HG03108 (cell line): Measurements from ENCODE around the gene STAT5B.
A peak's percentile ranks its signal among the peaks of the same experiment; 100 is the strongest.

Experiments
- ATAC-seq: cut with Tn5 transposase; IDR thresholded peaks from one replicate; pipeline ENCODE4 v1.9.1; 2021; ENCODE audit warnings: moderate library complexity; ENCODE audit not compliant: unreplicated experiment

The STAT5B gene

GRCh38 chr17:42286411-42287221 is 10.4 kb upstream of the STAT5B start:
- no peak for ATAC-seq

DNA sequence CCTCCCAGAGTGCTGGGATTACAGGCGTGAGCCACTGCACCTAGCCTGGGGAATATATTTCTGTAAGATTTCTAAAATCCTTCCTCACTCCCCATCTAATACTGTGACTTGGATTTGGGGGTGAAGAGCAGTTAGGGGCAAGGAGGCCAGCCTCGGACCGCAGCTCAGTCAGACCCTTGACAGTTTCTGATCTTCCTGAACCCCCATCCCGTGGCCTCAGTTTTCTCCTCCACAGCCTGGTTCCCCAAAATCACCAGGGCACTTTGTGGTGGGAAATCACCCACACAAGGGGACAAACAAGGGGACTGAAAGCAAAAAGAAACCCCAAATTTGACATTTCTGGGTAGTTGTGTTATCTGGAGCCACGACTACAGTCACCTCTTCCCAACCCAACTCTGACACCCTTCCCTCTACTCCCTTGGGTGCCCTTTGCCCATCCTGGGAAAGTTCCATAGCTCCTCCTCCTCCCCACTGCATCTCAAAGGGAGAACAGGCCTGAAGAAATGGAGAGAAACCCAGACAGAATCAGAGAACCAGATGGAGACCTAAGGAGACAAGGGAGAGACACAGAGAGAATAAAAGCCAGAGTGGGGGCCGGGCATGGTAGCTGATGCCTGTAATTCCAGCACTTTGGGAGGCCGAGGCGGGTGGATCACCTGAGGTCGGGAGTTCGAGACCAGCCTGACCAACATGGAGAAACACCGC is 9.3 kb upstream of the STAT5B start:
- ATAC-seq: no peak

- ATAC-seq: no peak
These were observed 8.4 kb upstream of the STAT5B start for GRCh38 chr17:42284566-42284965.

DNA sequence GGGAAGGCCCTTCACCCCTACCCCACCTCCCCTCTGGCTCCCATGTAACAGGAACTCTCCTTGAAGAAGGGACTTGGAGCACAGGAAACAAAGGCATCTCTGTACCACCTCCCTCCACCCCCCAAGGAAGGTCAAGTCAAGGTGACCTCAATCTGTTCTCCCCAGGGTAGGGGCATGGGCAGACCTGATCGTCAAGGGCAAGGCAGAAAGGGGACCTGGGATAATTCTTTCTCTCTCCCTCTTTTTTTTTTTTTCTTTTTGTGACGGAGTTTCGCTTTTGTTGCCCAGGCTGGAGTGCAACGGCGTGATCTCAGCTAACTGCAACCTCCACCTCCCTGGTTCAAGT is 7.8 kb upstream of the STAT5B start:
- ATAC-seq: no peak

DNA sequence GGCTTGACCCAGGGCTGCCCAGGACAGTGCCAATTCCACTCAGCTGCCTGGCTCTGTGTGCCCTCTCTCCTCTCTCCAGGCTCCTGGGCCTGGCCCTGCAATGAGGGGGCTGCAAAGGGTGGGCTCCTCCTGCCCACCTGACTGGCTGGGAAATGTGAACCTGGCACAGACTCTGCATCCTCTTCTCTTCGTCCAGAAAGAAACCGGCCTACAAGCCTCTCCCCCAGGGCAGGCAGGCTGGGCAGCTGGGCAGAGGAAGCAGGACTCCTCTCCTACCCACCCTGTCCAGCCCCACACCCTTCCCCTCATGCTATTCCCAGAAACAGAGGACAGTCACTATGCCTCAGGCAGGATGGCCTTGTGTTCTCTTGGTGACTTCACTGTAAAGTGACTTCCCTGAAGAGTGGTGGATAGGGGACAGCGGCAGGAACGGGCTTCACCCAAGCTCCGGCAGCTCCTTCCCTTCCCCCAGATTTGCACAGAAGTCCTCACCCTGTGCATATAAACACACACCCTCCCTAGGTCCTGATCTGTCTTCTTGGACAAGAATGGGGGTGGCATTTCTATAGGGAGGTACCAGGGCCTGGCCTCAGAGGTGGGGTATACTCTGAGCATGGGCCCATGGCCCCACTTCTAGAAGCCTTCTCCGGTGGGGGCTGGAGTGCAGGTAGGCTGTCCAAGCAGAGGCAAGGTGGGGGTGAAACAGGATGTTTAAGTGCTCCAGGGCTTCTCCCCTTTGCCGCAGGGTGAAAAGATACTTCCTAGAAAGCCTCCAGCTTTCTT is 7.2 kb upstream of the STAT5B start:
- no peak for ATAC-seq

DNA sequence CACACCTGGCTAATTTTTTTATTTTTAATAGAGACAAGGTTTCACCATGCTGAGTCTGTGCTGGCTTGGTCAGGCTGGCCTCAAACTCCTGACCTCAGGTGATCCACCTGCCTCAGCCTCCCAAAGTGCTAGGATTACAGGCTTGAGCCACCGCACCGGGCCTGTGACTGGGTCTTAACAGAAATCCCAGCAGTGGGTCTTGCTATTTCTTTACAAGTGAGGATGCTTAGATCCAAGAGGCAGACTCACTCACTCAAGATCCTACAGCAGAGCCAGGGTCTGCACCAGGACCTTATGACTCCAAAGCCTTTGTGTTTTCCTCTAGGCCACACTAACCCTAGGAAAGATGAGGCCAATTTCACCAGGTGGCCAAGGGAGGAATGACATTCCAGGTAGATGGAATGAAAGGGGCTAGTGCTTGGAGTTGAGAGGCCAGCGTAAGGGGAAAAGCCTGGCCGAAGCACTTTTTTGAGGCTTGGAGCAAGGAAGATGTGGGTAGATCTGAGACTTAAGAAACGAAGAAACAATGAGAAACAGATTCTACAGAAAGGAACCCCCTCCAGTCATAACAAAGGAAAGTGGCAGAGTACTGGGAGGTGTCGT is 6.4 kb upstream of the STAT5B start:
- ATAC-seq: no peak

DNA sequence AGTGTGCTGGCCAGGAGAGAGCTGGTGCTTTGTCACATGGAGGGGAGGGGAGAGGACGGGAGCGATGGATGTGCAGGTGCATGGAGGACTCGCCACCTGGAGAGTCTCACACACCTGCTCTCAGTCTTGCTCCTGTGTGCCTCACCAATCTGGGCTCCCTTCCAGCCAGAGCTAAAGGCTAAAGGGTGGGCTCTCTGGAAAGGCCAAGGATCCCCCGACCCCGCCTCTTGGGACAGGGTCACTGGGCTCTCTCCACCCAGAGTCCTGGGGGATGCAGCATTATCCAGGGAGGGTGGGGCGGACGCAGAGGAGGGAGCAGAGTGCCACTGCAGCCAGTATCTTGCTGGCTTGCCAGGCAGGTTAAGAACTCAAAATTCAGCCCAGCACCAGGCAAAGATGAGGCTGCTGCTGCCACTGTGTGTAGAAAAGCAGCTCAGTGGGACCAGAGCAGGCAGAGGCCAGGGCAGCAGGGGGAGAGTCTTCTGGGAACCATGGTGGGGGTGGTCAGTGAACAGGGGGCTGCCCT is 5.4 kb upstream of the STAT5B start:
- no peak for ATAC-seq

- no peak for ATAC-seq
These were observed 3.8 kb upstream of the STAT5B start for GRCh38 chr17:42279776-42280630.

DNA sequence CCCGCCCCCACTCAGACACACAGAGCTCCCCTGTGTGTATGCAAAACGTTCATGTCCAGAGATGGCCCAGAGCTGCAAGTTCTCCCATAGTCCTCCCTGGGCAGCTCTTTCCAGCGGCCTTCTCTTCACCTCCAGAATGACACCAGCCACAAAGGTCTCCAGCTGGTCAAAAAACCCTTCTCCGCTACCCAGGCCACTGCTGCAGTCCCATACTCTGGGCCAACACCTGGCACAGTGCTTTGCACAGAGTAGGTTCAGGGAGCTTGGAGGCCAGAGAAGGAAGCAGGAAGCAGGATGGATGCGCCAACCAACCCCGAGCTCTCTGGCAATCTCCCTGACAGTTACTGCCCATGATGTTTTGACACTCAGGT is 1.1 kb upstream of the STAT5B start:
- ATAC-seq: no peak

DNA sequence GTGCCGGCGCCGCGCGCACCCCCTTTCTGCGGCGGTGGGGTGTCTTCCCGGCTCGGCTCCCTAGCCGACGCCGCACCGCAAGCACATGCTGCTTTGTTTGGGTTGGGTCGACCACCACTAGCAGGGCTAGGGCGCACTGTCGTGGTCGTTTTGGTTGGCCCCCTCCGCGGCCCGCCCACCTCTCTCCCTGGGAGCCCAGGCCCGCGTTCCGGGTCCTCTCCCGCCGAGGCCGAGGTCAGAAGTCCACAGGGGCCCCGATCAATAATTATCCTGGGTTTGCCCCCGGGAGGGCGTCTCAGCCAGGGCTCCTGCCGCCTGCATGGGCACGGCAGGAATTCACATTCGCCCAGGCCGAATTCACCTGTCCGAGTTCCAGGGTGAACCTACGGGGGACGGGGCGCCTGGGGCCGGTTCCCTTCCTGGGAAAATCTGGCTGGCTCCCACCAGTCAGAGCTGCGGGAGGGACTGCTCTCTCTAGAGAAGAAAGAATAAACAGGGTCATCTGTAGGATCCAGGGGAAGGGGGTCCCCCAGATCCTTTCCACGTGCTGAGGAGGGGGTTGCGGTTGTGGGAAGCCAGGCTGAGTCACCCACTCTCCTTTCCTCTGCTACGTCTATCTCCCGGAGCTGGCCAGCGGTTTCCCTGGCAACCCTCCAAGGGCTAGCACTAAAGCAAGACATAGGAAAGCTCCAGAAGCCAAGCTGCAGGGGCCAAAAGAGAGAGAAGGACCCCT is 584 bp upstream of the STAT5B start:
- ATAC-seq: peak; percentile 4

DNA sequence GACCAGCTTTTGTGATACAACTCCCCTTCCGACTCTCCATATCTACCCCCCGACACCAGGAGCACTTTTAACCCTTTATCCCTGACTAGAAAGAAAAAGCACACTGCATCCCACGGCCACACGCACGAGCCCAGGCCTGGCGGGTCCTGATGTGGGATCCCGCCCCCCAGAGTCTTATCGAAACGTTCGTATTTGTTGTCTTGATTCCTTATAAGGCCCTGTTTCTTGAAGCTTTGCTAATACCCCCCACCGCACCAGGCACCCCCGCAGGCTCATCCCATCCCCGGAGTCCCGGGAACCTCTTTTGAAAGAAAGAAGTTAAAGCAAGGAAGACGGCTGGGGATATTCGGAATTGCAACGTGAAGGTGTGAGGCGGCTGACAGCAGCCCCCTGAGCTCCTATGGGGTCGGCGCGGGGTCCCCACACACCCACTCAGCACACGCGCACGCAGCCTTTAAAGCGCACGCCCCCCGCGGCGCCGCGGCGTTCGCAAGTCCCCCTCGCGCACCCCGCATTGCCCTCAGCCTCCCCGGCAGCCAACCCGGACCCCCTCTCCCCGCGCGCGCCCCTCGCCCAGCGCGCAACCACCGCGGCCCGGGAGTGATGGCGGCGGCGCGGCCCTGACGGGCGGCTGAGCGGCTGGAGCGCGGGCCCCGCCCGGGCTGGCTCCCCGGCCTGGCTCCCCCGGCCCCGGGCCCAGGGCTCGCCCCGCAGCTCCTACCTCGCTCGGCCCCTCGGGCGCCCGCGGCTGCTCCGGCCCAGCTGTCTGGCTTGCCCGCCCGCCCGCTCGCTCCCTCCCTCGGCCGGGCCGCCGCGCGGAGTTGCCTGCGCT is 448 bp downstream of the STAT5B start:
- ATAC-seq: peak; percentile 24

GRCh38 chr17:42274812-42275526 is 1.2 kb downstream of the STAT5B start:
- ATAC-seq: no peak

GRCh38 chr17:42274253-42274542 is 2.0 kb downstream of the STAT5B start:
- no peak for ATAC-seq

- no peak for ATAC-seq
These were observed 2.5 kb downstream of the STAT5B start for GRCh38 chr17:42273474-42274252.

DNA sequence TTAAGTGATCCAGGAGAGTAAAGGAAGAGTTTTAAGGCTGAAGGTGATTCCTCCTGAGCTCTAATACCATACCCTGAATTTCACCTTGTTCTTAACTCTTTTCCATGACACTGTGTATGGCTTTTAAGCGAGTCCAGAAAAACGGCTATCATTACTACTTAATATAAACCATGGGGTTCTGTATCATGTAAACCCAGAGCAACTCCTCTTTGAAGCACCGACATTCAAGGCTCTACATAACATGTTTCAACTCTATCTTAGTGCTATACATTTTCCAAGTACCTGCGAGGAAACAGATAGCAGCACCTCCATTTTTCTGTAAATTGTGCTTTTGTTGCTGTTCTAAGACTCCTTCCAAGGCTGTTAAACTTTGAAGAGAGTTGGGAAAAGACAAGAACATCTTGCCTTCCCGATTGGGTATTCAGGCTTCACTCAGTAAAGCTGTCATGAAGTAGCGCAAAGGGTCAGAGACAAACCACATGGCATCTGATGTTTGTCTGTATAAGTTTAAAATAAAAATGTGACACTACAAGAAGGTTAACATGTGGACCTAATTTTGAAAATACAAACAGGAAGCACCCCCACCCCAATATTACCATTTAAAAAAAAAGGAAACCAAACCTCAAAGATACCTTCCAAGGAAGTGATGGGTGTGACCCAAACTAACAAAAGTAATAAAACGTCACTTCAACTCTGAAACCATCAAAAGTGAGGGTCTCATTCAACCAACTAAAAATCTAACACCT is 3.9 kb downstream of the STAT5B start:
- no peak for ATAC-seq

- ATAC-seq: no peak
These were observed 4.5 kb downstream of the STAT5B start for GRCh38 chr17:42271779-42272035.
